Cardiac fibroblast (primary cell): Measurements from ENCODE around the gene CD44.
A peak's percentile ranks its signal among the peaks of the same experiment; 100 is the strongest.

Experiments used
- DNase-seq, 2 donors: peaks; one replicate each; pipeline versions ENCODE4 v3.0.0 to v3.0.0-alpha.2; 2010; ENCODE audit warnings: low read depth in 2 of 2
- H3K4me3 ChIP-seq, 2 donors: replicated peaks in 1 of 2; 1 replicate in 1 of 2; 2 replicates in 1 of 2; pipeline ENCODE4 v1.5.1; 2011; ENCODE audit warnings: low read depth in 2 of 2, low read length in 2 of 2, mild to moderate bottlenecking in 2 of 2, moderate library complexity in 1 of 2
- TF ChIP-seq, protein P1 (sequence below): IDR thresholded peaks from one replicate; pipeline ENCODE4 v1.5.1; 2011; ENCODE audit warnings: low read depth, mild to moderate bottlenecking, low read length, inconsistent platforms

CD44 gene

GRCh38 chr11:35253237-35253636 is 114.3 kb downstream of the CD44 start:
- DNase-seq: no peak
- TF ChIP-seq, protein P1, sequence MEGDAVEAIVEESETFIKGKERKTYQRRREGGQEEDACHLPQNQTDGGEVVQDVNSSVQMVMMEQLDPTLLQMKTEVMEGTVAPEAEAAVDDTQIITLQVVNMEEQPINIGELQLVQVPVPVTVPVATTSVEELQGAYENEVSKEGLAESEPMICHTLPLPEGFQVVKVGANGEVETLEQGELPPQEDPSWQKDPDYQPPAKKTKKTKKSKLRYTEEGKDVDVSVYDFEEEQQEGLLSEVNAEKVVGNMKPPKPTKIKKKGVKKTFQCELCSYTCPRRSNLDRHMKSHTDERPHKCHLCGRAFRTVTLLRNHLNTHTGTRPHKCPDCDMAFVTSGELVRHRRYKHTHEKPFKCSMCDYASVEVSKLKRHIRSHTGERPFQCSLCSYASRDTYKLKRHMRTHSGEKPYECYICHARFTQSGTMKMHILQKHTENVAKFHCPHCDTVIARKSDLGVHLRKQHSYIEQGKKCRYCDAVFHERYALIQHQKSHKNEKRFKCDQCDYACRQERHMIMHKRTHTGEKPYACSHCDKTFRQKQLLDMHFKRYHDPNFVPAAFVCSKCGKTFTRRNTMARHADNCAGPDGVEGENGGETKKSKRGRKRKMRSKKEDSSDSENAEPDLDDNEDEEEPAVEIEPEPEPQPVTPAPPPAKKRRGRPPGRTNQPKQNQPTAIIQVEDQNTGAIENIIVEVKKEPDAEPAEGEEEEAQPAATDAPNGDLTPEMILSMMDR: no peak
- H3K4me3 ChIP-seq: no peak overlapping the region

DNA sequence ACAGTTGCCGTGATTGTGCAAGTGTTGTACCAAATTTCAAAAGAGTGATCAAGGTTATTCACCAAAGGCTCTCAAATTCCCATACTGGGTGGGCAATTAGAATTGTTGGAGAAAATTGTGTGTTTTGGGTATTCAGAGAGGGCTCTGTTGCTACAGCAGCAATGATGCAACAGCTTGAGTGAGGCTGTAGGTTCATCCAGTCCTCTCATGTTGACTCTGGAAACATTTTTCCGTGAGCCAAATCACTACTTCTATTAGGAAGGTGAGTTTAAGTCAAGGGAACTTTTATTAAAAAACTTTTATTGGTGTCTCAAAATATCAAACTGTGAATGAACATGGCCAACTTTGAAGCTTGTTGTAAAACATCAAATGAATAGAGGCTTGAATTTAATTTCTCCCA is 116.5 kb downstream of the CD44 start:
- no peak overlapping the region for H3K4me3 ChIP-seq
- DNase-seq: no peak
- TF ChIP-seq, protein P1: no peak

DNA sequence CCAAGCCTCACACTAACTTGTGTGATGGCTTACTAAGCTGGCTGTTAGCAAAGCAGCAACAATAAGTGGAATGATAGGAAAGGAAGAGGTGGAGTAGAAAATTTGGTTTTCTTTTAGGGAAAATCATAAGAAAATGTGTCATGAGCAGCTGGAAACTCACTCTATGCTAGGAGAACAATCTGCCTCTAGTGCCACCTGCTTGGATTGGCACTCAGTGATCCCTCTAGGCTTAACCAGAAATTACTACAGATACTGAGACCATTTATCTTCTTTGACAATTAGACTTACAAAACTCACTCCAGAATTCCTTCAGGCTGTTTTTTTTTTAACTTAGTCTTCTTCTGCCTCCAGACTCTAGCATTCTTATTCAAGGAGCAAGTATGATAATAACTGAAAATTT is 117.3 kb downstream of the CD44 start:
- DNase-seq: no peak
- TF ChIP-seq, protein P1: no peak

GRCh38 chr11:35257281-35257680 is 118.3 kb downstream of the CD44 start:
- TF ChIP-seq, protein P1: no peak
- no peak overlapping the region for H3K4me3 ChIP-seq
- no peak for DNase-seq

More for the DNA sequence above, 117.3 kb downstream of the CD44 start:
- no peak overlapping the region for H3K4me3 ChIP-seq

DNA sequence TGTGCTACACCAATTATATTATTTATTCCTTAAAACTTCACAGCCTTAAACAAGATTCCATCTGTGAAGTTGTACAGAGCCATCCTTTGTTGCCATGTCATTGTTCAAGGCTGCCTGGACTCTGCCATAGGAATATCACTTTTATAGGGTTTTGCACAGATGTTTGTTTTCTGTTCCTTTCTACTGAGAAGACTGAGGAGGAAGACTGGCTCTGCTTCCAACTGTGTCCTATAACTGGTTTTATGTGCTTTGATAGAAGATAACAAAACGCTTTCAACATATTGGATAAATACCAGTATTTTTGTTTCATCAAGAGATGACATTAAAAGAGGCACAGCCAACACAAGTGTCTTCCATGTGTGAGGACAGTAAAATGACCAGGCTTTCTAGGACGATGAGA is 120.6 kb downstream of the CD44 start:
- DNase-seq: no peak
- no peak overlapping the region for H3K4me3 ChIP-seq
- TF ChIP-seq, protein P1: no peak

DNA sequence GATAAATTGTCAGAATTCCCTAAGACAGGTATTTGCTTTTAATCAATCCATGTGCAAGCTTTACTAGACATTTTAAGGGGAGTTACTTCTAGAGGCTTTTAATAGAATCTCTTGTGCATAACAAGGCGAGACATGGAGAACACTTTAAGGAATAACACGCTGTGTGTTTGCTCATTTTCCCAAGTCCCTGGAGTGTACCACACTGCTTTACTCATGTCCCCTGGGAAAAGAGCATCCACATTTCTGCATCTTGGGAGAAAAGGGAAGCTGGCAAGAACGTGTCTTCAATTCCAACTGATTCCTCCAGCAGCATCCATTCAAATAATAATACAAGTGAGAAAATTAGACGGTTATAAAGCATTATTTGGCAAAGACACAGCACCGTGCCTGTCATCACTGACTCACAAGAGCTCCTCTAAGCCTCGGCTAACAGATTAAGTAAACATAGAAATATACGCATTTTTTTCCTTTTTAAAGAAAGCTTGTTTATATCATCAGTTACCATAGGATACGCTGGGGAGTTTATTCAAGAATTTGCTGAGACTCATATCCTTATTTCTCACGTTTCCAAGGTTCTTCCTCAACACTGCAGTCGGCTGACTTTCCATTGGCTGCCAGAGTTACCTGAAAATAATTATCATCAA is 121.5 kb downstream of the CD44 start:
- TF ChIP-seq, protein P1: no peak
- H3K4me3 ChIP-seq: no peak overlapping the region
- DNase-seq: peak; percentile 79 to 89

DNA sequence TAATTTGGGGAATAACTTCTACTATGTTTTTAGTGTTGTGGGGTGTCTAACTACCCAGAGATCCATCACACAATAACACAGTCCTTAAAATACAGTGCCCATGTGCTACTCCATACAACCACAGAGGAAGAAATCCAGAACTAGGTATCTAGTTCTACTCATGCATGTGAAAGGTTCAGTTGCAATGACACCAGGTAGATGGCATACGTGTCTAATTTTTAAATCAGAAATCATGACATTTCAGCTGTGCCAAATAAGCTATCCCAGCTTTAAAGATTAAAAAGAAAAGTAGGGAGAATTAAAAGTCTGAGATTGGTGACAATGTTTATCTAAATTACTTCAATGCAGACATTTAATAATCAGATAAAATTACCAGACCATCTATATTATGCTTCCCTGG is 122.2 kb downstream of the CD44 start:
- DNase-seq: no peak
- no peak overlapping the region for H3K4me3 ChIP-seq
- TF ChIP-seq, protein P1: no peak
